WTC11 (cell line): Measurements from ENCODE around the gene PGAP3. TPM values are rescaled to one million over a fixed set of nuclear protein-coding genes. Genes with fewer than 3 reads are reported as not detected.

Experiments
- ATAC-seq: fragments of 200-7000 bp; cut with Tn5 transposase; 2 replicates; pipeline ENCODE4 v1.10.0; 2021; ENCODE audit warnings: mild to moderate bottlenecking, moderate library complexity
- CTCF ChIA-PET: fragments of 300-600 bp; sonication (Branson Sonifier 250); formaldehyde crosslinking; loops from one replicate; lab custom pipeline; 2021; ENCODE audit warnings: antibody characterized with exemption; lab: Charles Lee
- POLR2A ChIA-PET: fragments of 350-600 bp; sonication (Branson Sonifier 250); formaldehyde crosslinking; loops from one replicate; lab custom pipeline; 2021; ENCODE audit warnings: antibody characterized with exemption; lab: Charles Lee
- DNase-seq: peaks from one replicate; pipeline ENCODE4 v3.0.0; 2021; ENCODE audit warnings: low spot score
- H3K27ac Mint-ChIP-seq: 2 replicates; pipeline ENCODE4 v1.8.0; 2021; ENCODE audit warnings: mixed read lengths
- H3K27me3 Mint-ChIP-seq: 2 replicates; pipeline ENCODE4 v1.8.0; 2021; ENCODE audit warnings: low read depth, mild to moderate bottlenecking, moderate library complexity, mixed read lengths
- H3K36me3 Mint-ChIP-seq: 2 replicates; pipeline ENCODE4 v1.8.0; 2021; ENCODE audit warnings: mixed read lengths
- H3K4me1 Mint-ChIP-seq: 2 replicates; pipeline ENCODE4 v1.8.0; 2022; ENCODE audit warnings: mixed read lengths
- H3K4me3 Mint-ChIP-seq: 2 replicates; pipeline ENCODE4 v1.8.0; 2021; ENCODE audit warnings: mild to moderate bottlenecking, moderate library complexity, mixed read lengths
- H3K9me3 Mint-ChIP-seq: 2 replicates; pipeline ENCODE4 v1.8.0; 2021; ENCODE audit warnings: mixed read lengths
- AR ChIP-seq: fragments of 250-450 bp; sonication (Bioruptor Pico); IDR thresholded peaks from 2 replicates; pipeline ENCODE4 v1.9.0; 2021; ENCODE audit warnings: mild to moderate bottlenecking
- ATF1 ChIP-seq: sonication (generic); formaldehyde crosslinking; IDR thresholded peaks from 2 replicates; pipeline ENCODE4 v1.8.1; 2023; ENCODE audit warnings: mild to moderate bottlenecking, moderate library complexity, missing genetic modification reagents
- ATF2 ChIP-seq: sonication (generic); formaldehyde crosslinking; IDR thresholded peaks from 2 replicates; pipeline ENCODE4 v1.8.1; 2022; ENCODE audit warnings: low read depth, missing genetic modification reagents, borderline replicate concordance
- CTCF ChIP-seq: fragments of 200-600 bp; IDR thresholded peaks from 2 replicates; pipeline ENCODE4 v1.8.0; 2022; ENCODE audit warnings: antibody characterized with exemption
- ERG ChIP-seq: fragments of 250-450 bp; sonication (Bioruptor Pico); IDR thresholded peaks from 2 replicates; pipeline ENCODE4 v1.8.0; 2021; ENCODE audit warnings: mild to moderate bottlenecking
- ESRRA ChIP-seq: sonication (generic); formaldehyde crosslinking; IDR thresholded peaks from 2 replicates; pipeline ENCODE4 v1.8.1; 2022; ENCODE audit warnings: mild to moderate bottlenecking, missing genetic modification reagents, borderline replicate concordance
- HMGA2 ChIP-seq: fragments of 250-450 bp; sonication (Bioruptor Pico); IDR thresholded peaks from 2 replicates; pipeline ENCODE4 v1.4.0; 2021; ENCODE audit warnings: mild to moderate bottlenecking, moderate library complexity
- NR2C2 ChIP-seq: sonication (generic); formaldehyde crosslinking; IDR thresholded peaks from 2 replicates; pipeline ENCODE4 v1.8.0; 2022; ENCODE audit warnings: mild to moderate bottlenecking, missing genetic modification reagents
- SMAD4 ChIP-seq: sonication (generic); formaldehyde crosslinking; IDR thresholded peaks from 2 replicates; pipeline ENCODE4 v1.8.0; 2022; ENCODE audit warnings: mild to moderate bottlenecking, missing genetic modification reagents
- STAT6 ChIP-seq: sonication (generic); formaldehyde crosslinking; conservative IDR thresholded peaks from 2 replicates; pipeline ENCODE4 v1.8.1; 2023; ENCODE audit warnings: mild to moderate bottlenecking, low read depth, missing genetic modification reagents, moderate library complexity
- ZBTB43 ChIP-seq: sonication (generic); formaldehyde crosslinking; IDR thresholded peaks from 2 replicates; pipeline ENCODE4 v1.8.1; 2023; ENCODE audit warnings: mild to moderate bottlenecking, missing genetic modification reagents
- ZNF423 ChIP-seq: fragments of 250-450 bp; sonication (Bioruptor Pico); IDR thresholded peaks from 2 replicates; pipeline ENCODE4 v2.1.2; 2022; ENCODE audit warnings: mild to moderate bottlenecking, moderate library complexity
- ZNF425 ChIP-seq: fragments of 250-450 bp; sonication (Bioruptor Pico); conservative IDR thresholded peaks from 2 replicates; pipeline ENCODE4 v1.9.0; 2021; ENCODE audit warnings: mild to moderate bottlenecking
- total RNA-seq: library from RNA; stranded (reverse); gene quantifications from 3 replicates; pipeline ENCODE4 v1.2.3, GENCODE V29; 2021

Gene PGAP3
- total RNA-seq, 1 experiment from 2014 or later: 24.9 TPM

- ATAC-seq (no peak), DNase-seq (no peak)
- ChIA-PET CTCF (interaction anchor here (1.0 to 2.9 kb wide), 7 partner anchors 11 to 102 kb away, joined by 3 to 24 read pairs (median 6); partner anchors contain the start of genes PNMT and TCAP), POLR2A (no interaction called here)
- no peaks in the 10 kb centered on the region for H3K9me3 Mint-ChIP-seq
- H3K36me3 Mint-ChIP-seq: peaks cover 5% of the 10 kb centered on the region; the same call in 1 of the 2 replicates
- peaks cover 22% of the 10 kb centered on the region for H3K4me1 Mint-ChIP-seq
- H3K27me3 Mint-ChIP-seq: no peaks in the 10 kb centered on the region
- H3K4me3 Mint-ChIP-seq: no peak overlapping the region
- TF ChIP-seq ERG (CRISPR knock-in tag): no peak
- TF ChIP-seq SMAD4 (CRISPR knock-in tag): no peak
- no peak for TF ChIP-seq STAT6
- no peak for TF ChIP-seq HMGA2 (CRISPR knock-in tag)
- TF ChIP-seq ZNF425 (CRISPR knock-in tag): no peak
- TF ChIP-seq ZNF423 (CRISPR knock-in tag): no peak
- no peak for TF ChIP-seq CTCF
- no peak for TF ChIP-seq ESRRA
- no peak for TF ChIP-seq NR2C2
- no peak for TF ChIP-seq AR (CRISPR knock-in tag)
- H3K27ac Mint-ChIP-seq: no peak overlapping the region
Observed at GRCh38 chr17:39677542-39678339, 10.1 kb downstream of the PGAP3 start.

GRCh38 chr17:39677072-39677471, 10.8 kb downstream of the PGAP3 start:
- TF ChIP-seq ZBTB43: no peak
- TF ChIP-seq ESRRA: no peak
- TF ChIP-seq ATF1 (CRISPR knock-in tag): no peak
- no peak for TF ChIP-seq ATF2 (CRISPR knock-in tag)
- Mint-ChIP-seq H3K9me3 (no peaks in the 10 kb centered on the region), H3K27ac (no peak overlapping the region), H3K36me3 (peaks cover 2% of the 10 kb centered on the region; the same call in 1 of the 2 replicates), H3K4me1 (peaks cover 26% of the 10 kb centered on the region), H3K4me3 (no peak overlapping the region), H3K27me3 (0 out of 2 replicates have a peak, but pooled peaks cover under 1% of the 10 kb centered on the region)
- POLR2A ChIA-PET: no interaction called here
- ATAC-seq (no peak), DNase-seq (no peak)
- CTCF ChIA-PET: interaction anchor here (1.1 to 18.0 kb wide), 5 partner anchors 24 to 101 kb away, joined by 3 to 876 read pairs (median 14); partner anchors contain the start of gene PPP1R1B
